ENCODE data around the gene HBG1. TPM values are rescaled to one million over a fixed set of nuclear protein-coding genes. Genes with fewer than 3 reads are reported as not detected.
"Not testable (repeated sequence)": the region's sequence is repeated elsewhere in the genome, so short reads cannot be mapped to it uniquely, and the experiment has no call there.

Gene HBG1
- total and polyA plus RNA-seq, 10 of the 15 experiments (the other 5 are each of a cell fraction or from before 2014, with no cell fraction given) = 0.84 to 2.3 (median 1.9) TPM; not detected in 5

GRCh38 chr11:5254646-5255413 is 5.2 kb upstream of the HBG1 start, which contains the start of gene HBG2:
TSS of gene HBG2 (minus strand) at chr11:5254781. CDS start at chr11:5254728, 53 bp downstream.
- in situ Hi-C loops (cut with MboI); H2AFZ ChIP-seq (ENCODE audit: control insufficient read depth, low read depth, low read length); SMC1A ChIA-PET (ENCODE audit: uncharacterized antibody, unreplicated experiment); H4K20me1 ChIP-seq (ENCODE audit: control insufficient read depth, insufficient read depth); H3K36me3 ChIP-seq (ENCODE audit: control insufficient read depth in 2 of 2, insufficient read depth in 2 of 2, low read length in 1 of 2); H3K79me2 ChIP-seq (ENCODE audit: control insufficient read depth, insufficient read depth, low read length); DNase-seq (ENCODE audit: low read depth, low spot score); H3K9ac ChIP-seq (ENCODE audit: control insufficient read depth, insufficient read depth, low read length); H3K27ac ChIP-seq (ENCODE audit: control insufficient read depth, insufficient read depth); H3K9me3 ChIP-seq (replicated peaks; ENCODE audit: control insufficient read depth, insufficient read depth, low read length); BruUV-seq (replicated peaks); POLR2A ChIA-PET; RAD21 ChIA-PET (ENCODE audit: unreplicated experiment); H3K4me2 ChIP-seq (ENCODE audit: control insufficient read depth, insufficient read depth); H3K4me3 ChIP-seq; ATAC-seq; H3K27me3 ChIP-seq (replicated peaks in 1 of 2; ENCODE audit: control insufficient read depth in 2 of 2, insufficient read depth in 2 of 2, low read length in 1 of 2); intact Hi-C loops (cut with micrococcal nuclease; ENCODE audit: unreplicated experiment); FAIRE-seq; CTCF ChIA-PET; H3K4me1 ChIP-seq (ENCODE audit: control insufficient read depth, insufficient read depth, low read length): not testable (repeated sequence)
- WGBS (ENCODE audit: insufficient coverage, insufficient replicate concordance, low lambda C conversion rate, missing lambda C conversion rate) = 2% methylated on average over 4 of the region's 9 CpGs

DNA sequence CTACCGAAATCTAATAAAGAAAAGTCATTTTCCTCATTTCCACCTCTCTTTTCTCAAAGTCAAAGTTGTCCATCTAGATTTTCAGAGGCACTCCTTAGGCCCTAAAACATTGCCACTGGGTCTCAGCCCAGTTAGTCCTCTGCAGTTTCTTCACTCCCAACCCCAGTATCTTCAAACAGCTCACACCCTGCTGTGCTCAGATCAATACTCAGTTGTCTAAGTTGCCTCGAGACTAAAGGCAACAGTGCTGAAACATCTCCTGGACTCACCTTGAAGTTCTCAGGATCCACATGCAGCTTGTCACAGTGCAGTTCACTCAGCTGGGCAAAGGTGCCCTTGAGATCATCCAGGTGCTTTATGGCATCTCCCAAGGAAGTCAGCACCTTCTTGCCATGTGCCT is 4.4 kb upstream of the HBG1 start:
- DNase-seq (ENCODE audit: low read depth, low spot score); SMC1A ChIA-PET (ENCODE audit: uncharacterized antibody, unreplicated experiment); H3K9ac ChIP-seq (ENCODE audit: control insufficient read depth, insufficient read depth, low read length); CTCF ChIA-PET; H2AFZ ChIP-seq (ENCODE audit: control insufficient read depth, low read depth, low read length); H3K36me3 ChIP-seq (ENCODE audit: control insufficient read depth in 2 of 2, insufficient read depth in 2 of 2, low read length in 1 of 2); FAIRE-seq; H3K27me3 ChIP-seq (replicated peaks in 1 of 2; ENCODE audit: control insufficient read depth in 2 of 2, insufficient read depth in 2 of 2, low read length in 1 of 2); RAD21 ChIA-PET (ENCODE audit: unreplicated experiment); H4K20me1 ChIP-seq (ENCODE audit: control insufficient read depth, insufficient read depth); BruUV-seq (replicated peaks); H3K4me1 ChIP-seq (ENCODE audit: control insufficient read depth, insufficient read depth, low read length); in situ Hi-C loops (cut with MboI); H3K4me2 ChIP-seq (ENCODE audit: control insufficient read depth, insufficient read depth); H3K4me3 ChIP-seq; ATAC-seq; H3K27ac ChIP-seq (ENCODE audit: control insufficient read depth, insufficient read depth); H3K9me3 ChIP-seq (replicated peaks; ENCODE audit: control insufficient read depth, insufficient read depth, low read length); H3K79me2 ChIP-seq (ENCODE audit: control insufficient read depth, insufficient read depth, low read length); intact Hi-C loops (cut with micrococcal nuclease; ENCODE audit: unreplicated experiment); POLR2A ChIA-PET: not testable (repeated sequence)
- WGBS (ENCODE audit: insufficient coverage, insufficient replicate concordance, low lambda C conversion rate, missing lambda C conversion rate) = 26% methylated on average over 2 of the region's 2 CpGs

GRCh38 chr11:5253440-5253839 is 3.8 kb upstream of the HBG1 start:
- SMC1A ChIA-PET (ENCODE audit: uncharacterized antibody, unreplicated experiment); H3K9me3 ChIP-seq (replicated peaks; ENCODE audit: control insufficient read depth, insufficient read depth, low read length); H3K27ac ChIP-seq (ENCODE audit: control insufficient read depth, insufficient read depth); DNase-seq (ENCODE audit: low read depth, low spot score); CTCF ChIA-PET; H2AFZ ChIP-seq (ENCODE audit: control insufficient read depth, low read depth, low read length); H3K4me1 ChIP-seq (ENCODE audit: control insufficient read depth, insufficient read depth, low read length); FAIRE-seq; intact Hi-C loops (cut with micrococcal nuclease; ENCODE audit: unreplicated experiment); H4K20me1 ChIP-seq (ENCODE audit: control insufficient read depth, insufficient read depth); BruUV-seq (replicated peaks); H3K79me2 ChIP-seq (ENCODE audit: control insufficient read depth, insufficient read depth, low read length); POLR2A ChIA-PET; H3K36me3 ChIP-seq (ENCODE audit: control insufficient read depth in 2 of 2, insufficient read depth in 2 of 2, low read length in 1 of 2); ATAC-seq; H3K4me2 ChIP-seq (ENCODE audit: control insufficient read depth, insufficient read depth); RAD21 ChIA-PET (ENCODE audit: unreplicated experiment); H3K9ac ChIP-seq (ENCODE audit: control insufficient read depth, insufficient read depth, low read length); in situ Hi-C loops (cut with MboI); H3K27me3 ChIP-seq (replicated peaks in 1 of 2; ENCODE audit: control insufficient read depth in 2 of 2, insufficient read depth in 2 of 2, low read length in 1 of 2); H3K4me3 ChIP-seq: not testable (repeated sequence)
- WGBS (ENCODE audit: insufficient coverage, insufficient replicate concordance, low lambda C conversion rate, missing lambda C conversion rate) = 93% methylated on average over 5 of the region's 5 CpGs

Measured in GM12878 (cell line).